Coronary artery (tissue), 2 donors: Measurements from ENCODE around the gene CCDC85C.

Experiments used
- DNase-seq: peaks from one replicate; pipeline ENCODE4 v3.0.0-alpha.2; 2017; ENCODE audit warnings: low spot score
- H3K27ac ChIP-seq, 2 donors: fragments of 200-600 bp; sonication (generic); one replicate each; pipeline ENCODE4 v1.5.1; 2016 to 2019
- H3K4me3 ChIP-seq: fragments of 200-600 bp; sonication (generic); 2 replicates; pipeline ENCODE4 v1.5.1; 2016; ENCODE audit warnings: mild to moderate bottlenecking, moderate library complexity
- TF ChIP-seq, protein P1 (sequence below): fragments of 200-600 bp; sonication (generic); IDR thresholded peaks from one replicate; pipeline ENCODE4 v1.5.1; 2019; ENCODE audit warnings: antibody characterized with exemption

The CCDC85C gene

DNA sequence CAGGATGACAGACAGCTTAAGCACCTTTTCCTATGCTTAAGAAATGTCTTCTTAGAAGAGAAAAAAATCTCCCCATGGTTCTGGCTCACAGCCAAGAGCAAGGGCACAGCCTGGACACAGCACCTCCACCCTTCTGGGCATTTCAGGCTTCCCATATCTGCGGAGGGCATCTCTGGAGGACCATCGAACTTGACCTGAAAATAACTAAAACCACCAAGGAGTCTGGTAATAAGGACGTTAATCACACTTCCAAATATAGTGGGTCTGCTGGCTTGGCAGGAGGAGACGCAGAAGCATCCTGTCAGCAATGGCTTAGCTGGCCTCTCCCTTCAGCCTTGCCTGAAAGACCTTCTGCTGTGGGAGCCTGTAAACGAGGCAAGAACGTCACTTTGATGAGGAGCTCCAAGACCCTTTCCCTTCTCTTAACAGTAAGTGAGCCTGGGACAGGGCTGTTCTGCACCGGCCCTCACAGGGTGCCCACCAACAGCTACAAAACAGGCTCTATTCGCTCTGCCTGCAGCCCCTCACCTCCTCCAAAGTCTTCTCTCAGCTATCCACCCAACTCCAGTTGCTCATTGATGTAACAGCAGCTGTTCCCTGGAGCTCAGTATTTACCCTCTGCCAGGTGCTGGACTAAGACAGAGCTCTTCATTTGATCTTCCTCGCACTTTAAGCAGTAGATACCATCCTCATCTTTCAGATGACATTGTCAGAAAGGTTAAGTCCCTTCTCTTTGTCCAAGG lies 136.5 kb downstream of the CCDC85C start:
- Histone ChIP-seq H3K27ac (no peak overlapping the region), H3K4me3 (no peak overlapping the region)
- TF ChIP-seq, protein P1, sequence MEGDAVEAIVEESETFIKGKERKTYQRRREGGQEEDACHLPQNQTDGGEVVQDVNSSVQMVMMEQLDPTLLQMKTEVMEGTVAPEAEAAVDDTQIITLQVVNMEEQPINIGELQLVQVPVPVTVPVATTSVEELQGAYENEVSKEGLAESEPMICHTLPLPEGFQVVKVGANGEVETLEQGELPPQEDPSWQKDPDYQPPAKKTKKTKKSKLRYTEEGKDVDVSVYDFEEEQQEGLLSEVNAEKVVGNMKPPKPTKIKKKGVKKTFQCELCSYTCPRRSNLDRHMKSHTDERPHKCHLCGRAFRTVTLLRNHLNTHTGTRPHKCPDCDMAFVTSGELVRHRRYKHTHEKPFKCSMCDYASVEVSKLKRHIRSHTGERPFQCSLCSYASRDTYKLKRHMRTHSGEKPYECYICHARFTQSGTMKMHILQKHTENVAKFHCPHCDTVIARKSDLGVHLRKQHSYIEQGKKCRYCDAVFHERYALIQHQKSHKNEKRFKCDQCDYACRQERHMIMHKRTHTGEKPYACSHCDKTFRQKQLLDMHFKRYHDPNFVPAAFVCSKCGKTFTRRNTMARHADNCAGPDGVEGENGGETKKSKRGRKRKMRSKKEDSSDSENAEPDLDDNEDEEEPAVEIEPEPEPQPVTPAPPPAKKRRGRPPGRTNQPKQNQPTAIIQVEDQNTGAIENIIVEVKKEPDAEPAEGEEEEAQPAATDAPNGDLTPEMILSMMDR = no peak
- no peak for DNase-seq

DNA sequence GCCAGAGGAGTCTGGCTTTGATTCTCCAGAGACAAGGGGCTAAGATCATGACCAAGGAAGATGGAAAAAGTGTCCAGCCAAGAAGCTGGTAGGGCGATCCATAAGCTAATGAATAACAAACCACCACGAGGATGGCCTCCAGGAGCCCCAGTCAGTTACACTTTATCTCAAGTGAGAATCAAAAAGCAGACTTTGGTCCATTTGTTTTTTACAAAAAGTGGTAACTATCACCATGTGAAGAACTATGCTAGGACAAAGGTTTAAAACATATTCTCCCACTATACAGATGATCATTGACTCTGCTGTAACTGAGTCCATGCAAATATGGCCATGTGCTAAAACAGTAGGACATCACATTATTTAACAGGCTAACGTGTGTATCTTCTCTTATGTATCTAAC lies 137.2 kb downstream of the CCDC85C start:
- no peak for DNase-seq
- Histone ChIP-seq H3K27ac (no peak overlapping the region), H3K4me3 (no peak overlapping the region)
- TF ChIP-seq, protein P1 = no peak

DNA sequence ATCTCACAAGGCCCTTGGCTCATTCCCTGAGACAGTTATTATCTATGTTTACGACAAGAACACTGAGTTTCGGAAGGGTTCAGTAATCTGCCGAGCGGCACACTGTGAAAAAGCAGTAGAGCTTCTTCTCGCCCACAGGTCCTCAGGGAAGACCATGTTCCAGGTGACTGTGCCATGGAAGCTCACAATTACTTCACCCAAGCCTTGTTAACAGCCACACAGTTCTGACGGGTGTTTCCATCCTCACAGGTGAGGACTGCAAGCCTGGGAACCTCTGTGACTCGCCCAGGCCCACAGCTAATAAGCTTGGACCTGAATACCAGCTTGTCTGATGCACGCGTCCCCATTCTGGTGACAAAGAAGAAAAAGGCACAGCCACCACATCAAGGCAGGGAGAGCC lies 138.7 kb downstream of the CCDC85C start:
- H3K27ac ChIP-seq = no peak overlapping the region
- DNase-seq = no peak
- no peak overlapping the region for H3K4me3 ChIP-seq
- TF ChIP-seq, protein P1 = no peak

DNA sequence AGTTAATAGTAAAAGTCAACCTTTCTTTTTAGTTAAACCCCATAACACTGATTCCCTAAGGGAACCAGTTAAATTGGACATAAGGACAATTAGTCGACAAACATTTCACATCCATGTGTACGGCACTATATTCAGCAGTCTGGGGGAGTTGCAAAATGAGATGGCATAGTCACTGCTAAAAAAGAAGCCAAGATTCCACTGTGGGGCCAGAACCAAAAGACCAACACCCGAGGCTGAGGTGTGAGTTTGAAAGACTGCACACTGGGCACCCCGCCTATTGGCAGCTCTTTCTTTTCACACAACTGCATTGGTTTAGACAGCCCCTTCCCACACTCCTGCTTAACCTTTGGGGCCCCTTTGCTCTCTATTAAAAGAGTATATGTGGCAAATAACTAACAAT lies 140.0 kb downstream of the CCDC85C start:
- TF ChIP-seq, protein P1 = no peak
- H3K4me3 ChIP-seq = no peak overlapping the region
- H3K27ac ChIP-seq = no peak overlapping the region
- DNase-seq = no peak

DNA sequence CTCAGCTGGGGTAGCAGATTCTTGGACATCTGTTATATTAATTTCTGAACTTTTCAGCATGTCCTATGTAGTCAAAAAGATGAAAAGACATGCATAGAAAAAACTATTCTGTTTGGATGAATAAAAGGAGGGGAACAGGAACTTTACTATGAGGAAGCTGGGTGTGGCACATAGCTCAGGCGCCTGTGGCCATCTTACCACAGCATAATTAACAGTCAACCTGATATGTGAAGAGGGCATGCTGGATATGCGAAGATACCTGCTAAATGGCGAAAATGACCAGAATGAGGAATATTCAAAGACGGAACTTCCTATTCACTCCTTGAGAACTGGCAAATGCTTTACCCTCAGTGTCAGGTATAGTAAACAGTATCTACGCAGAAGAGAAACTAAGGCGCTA lies 141.8 kb downstream of the CCDC85C start:
- DNase-seq = no peak
- Histone ChIP-seq H3K27ac (no peak overlapping the region), H3K4me3 (no peak overlapping the region)
- TF ChIP-seq, protein P1 = no peak

DNA sequence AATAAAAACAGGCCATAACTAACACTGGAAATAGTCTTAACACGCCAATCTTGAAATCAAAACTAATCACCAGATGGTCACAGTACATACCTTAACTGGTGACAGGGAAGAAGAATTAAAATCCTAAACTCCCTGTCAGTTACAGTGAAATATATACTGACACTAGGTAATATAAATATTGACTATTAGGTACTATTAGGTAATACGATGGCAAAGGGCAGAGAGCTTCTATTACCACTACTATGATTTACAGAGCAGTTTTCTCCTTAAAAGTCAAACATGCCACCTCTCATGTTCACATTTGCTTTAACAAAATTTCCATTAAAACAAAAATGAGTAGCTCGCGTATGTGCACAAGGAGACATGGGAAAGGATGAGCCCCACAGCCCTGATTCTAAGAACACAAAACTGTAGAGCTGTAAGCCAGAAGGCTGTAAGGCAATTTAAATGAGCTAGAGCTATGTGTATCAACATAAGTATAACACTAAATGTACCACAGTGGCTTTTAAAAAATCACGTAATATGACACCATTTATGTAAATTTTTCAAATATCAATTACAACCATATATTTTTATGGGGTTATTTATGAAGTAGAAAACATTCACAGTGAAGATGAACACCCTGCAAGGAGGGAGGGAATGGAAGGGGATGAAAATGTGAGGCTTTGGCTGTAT lies 142.5 kb downstream of the CCDC85C start:
- TF ChIP-seq, protein P1 = no peak
- H3K4me3 ChIP-seq = no peak overlapping the region
- DNase-seq = no peak
- no peak overlapping the region for H3K27ac ChIP-seq

DNA sequence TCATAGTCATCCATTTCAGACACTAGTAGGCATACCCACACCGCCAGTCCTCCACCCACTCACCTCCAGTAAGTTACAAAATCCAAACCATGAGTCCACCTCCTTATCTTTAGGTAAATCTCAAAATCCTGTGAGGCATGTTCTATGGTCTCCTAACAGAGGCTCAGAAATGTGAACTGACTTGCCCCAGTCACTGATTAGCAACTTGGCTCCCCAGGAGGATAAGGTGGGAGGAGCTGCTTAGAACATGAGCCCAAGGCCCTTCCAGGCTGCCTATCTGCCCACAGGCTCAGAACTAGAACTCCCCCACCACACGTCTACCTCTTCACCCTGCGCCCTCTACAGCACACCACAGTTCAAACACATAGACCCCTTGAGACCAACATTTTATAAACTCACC lies 143.2 kb downstream of the CCDC85C start:
- no peak for DNase-seq
- Histone ChIP-seq H3K27ac (no peak overlapping the region), H3K4me3 (no peak overlapping the region)
- TF ChIP-seq, protein P1 = no peak
